ENCODE measurements around the gene DEPDC7. TPM values are rescaled to one million over a fixed set of nuclear protein-coding genes. Genes with fewer than 3 reads are reported as not detected.

DEPDC7 gene
- 0.39 TPM in 1 of 2 replicates, not detected in the other for total RNA-seq

GRCh38 chr11:33015621-33016551 lies at the start of gene DEPDC7:
Gene DEPDC7 (plus strand): TSS chr11:33015878. CDS start chr11:33015956, 78 bp downstream.

DNA sequence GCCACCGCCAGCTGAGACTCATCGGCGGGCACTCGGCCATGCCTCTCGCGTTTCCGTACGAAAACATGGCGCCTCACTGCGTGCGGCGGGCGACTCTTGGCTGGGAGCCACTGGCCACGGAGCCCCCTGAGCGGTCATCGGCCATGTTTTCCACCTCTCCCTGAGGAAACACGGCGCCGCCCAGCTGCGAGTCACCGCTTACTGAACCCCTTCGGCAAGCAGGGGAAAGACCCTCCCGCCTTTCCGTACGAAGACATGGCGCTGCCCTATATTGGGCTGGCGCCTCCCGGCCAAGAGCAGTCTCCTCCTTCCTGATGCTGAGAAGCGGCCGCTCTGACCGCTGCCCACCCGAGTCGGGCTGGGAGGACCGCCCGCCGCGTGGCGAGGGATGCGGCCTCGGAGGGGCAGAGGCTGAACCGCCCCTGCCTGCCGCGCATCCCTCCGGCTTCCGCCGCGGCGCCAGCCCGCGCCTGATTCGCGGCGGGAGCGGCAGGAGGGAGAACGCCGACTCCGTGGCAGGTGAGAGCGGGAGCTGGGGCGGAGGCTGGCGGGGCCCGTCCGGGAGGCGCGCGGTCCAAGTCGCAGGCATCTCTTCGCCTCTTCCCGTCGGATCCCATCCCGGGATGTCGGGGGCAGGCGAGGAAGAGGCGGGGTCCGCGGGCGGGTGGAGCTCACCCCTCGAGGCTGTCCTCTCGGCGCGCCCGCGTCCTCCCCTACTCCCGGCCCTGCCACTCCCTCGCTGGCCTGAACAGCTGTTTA lies 23.8 kb downstream of the DEPDC7 start, which contains the start of gene TCP11L1:
Gene TCP11L1 (plus strand): TSS at position 299 of the 759 bp plus-strand sequence. CDS start 4,202 bp downstream, outside the sequence.

Other genes with a start within 250 kb of the DEPDC7 start
- gene CCDC73, start 221.2 kb upstream of the DEPDC7 start, total RNA-seq = not detected in 2 replicates
- 0.67 and 0.69 TPM in 2 replicates for gene PRRG4, start 186.0 kb upstream of the DEPDC7 start, total RNA-seq
- gene QSER1, start 123.1 kb upstream of the DEPDC7 start, total RNA-seq = 12.8 and 13.4 TPM in 2 replicates
- 14.9 and 26.2 TPM in 2 replicates for gene TCP11L1, start 23.7 kb downstream of the DEPDC7 start, total RNA-seq
- gene CSTF3, start 145.6 kb downstream of the DEPDC7 start, total RNA-seq = 24.8 and 25.8 TPM in 2 replicates
- gene HIPK3, start 241.5 kb downstream of the DEPDC7 start, total RNA-seq = 23.8 and 27.6 TPM in 2 replicates